GM19452 (cell line): ENCODE results near the gene ELP4.
"Not testable (repeated sequence)": the region's sequence is repeated elsewhere in the genome, so short reads cannot be mapped to it uniquely, and the experiment has no call there.

Experiments used
- ATAC-seq: cut with Tn5 transposase; IDR thresholded peaks from one replicate; pipeline ENCODE4 v1.9.1; 2021; ENCODE audit not compliant: unreplicated experiment

The ELP4 gene

GRCh38 chr11:31509429-31510345 lies at the start of gene ELP4, which contains the start of gene IMMP1L:
TSS of gene ELP4 (plus strand) at chr11:31509767. CDS start at chr11:31509785, 18 bp downstream.
TSS of gene IMMP1L (minus strand) at chr11:31509622. CDS start at chr11:31463276, 46,346 bp downstream.
- ATAC-seq, result peak; percentile 100

GRCh38 chr11:31464436-31464835 lies 45.1 kb upstream of the ELP4 start:
- no peak for ATAC-seq

- no peak for ATAC-seq
Measured at GRCh38 chr11:31474083-31474482, 35.5 kb upstream of the ELP4 start.

DNA sequence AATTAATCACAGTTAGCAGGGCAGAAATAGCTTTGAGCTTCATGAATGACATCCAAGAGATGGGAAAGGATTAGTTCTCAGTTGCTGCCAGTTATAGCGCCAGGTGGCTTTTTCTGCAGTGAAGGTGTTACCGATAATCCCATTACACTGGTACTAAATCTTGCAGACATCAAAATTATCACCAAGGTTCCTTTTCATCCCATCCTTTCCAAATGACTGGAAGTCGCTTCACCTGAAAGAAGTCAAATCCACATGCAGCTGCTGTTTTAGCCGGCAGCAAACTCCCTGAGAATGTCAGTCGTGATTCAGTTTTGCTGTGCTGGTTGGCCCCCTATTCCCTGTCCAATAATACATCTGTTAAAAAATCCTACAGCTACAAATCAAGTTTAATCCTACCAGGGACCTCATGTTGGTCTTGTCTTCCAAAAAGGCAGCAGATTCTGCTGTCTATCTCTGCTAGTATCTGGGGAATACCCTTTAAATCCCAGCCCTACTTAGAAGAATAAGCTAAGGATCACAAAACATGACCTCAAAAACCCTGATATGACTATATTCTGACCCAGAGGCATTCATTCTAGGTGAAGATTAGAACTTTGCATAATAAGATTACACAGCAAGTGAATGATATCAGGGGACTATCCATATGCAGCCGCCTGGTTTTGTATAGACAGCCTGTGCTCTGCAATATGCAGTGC lies 31.9 kb upstream of the ELP4 start:
- ATAC-seq, result no peak

DNA sequence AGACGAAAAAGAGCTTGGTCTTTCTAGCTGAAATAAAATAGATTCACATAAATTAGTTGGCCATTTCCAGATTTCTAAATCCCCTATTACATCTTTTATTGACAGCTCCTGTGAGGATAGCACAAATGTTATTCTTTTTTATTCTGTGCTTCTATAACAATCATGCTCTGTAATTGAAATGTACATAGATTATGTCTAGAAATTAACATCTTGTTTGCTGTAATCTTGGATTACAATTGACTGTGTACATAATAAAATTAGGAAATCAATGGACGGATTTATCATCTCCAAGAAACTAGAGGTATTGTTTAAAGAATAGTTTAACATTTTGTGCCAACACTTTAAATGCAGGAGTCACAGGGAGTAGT lies 31.4 kb upstream of the ELP4 start:
- ATAC-seq, result no peak

- ATAC-seq, result no peak
Measured at GRCh38 chr11:31479066-31479465, 30.5 kb upstream of the ELP4 start.

DNA sequence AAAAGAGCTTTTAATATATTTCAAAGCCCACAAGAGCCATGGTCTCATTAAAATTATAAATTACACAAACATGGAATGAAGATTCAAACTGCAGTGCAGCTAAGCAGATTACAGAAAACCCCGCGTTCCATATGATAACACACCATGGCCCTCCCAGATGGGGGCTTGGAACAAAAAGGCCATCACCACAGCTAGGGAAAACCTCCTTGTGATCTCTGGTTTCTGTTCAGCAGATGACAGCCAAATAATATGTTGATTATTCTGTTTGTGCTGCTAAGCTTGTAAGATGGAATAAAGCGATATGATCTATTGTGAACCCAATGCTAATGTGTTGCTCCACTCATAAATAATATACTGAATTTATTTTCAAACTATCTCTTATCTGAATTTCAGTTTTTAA lies 28.6 kb upstream of the ELP4 start:
- ATAC-seq, result no peak

DNA sequence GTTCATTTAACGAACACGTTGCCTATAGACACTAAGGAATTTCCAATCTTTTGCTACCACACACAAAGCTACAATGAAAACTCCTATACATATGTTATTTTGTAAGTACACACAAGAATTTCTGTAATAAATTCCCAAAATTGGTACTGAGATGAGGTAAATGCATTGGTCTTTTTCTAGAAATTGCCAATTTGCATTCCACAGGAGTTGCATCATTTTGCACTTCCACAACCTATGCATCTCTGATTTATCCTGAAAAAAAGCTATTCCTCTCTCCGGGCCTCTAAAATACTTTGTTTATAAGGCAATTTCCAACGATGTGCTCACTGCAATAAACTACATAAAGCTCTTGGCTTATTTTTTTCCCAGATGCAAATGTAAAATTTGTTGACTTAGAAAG lies 25.1 kb upstream of the ELP4 start:
- ATAC-seq, result no peak

DNA sequence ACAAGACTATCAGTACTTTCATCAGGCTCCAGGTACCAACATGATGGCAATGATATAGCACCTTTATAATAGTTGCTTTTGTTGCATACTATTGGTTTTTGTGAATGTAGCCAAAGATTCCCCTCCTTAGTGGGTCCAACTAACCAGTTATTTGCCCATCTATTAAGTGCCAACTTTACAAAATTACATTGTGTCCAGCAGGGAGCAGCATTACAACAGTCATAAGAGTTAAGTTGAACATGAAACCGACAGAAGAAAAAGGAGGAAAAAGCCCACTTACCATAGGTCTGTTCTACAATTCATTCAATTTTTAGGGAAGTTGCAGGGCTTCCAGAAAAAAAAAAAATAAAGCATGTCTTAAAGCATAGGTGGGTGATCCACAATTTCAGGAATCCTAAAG lies 21.7 kb upstream of the ELP4 start:
- ATAC-seq, result no peak

DNA sequence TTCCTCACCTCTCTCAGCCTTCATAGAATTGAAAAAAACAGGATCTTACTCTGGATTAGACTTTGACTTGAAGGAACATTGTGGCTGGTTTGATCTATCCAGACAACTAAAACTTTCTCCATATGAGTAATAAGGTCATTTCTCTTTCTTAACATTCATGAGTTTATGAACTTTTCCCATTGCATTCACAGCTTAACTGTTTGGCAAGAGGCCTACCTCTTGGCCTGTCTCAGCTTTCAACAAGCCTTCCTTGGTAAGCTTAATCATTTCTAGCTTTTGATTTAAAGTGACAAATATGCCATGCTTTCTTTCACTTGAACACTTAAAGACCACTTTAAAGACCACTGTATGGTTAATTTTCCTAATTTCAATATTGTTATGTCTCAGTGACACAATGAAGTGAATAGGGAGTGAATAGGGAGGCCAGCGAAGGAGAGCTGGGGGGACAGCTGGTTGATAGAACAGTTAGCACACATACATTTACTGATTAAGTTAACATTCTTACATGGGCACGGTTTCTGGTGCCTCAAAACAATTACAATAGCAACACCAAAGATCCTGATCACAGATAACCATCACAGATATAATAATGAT lies 17.1 kb upstream of the ELP4 start:
- ATAC-seq, result no peak

DNA sequence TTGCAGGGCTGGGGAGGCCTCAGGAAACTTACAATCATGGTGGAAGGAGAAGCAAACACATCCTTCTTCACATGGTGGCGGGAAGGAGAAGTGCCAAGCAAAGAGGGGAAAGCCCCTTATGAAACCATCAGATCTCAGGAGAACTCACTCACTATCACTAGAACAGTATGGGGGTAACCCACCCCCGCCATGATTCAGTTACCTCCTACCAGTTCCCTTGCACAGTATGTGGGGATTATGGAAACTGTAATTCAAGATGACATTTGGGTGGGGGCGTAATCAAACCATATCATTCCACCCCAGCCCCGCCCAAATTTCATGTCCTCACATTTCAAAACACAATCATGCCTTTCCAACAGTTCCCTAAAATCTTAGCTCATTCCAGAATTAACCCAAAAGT lies 16.3 kb upstream of the ELP4 start:
- ATAC-seq, result no peak

DNA sequence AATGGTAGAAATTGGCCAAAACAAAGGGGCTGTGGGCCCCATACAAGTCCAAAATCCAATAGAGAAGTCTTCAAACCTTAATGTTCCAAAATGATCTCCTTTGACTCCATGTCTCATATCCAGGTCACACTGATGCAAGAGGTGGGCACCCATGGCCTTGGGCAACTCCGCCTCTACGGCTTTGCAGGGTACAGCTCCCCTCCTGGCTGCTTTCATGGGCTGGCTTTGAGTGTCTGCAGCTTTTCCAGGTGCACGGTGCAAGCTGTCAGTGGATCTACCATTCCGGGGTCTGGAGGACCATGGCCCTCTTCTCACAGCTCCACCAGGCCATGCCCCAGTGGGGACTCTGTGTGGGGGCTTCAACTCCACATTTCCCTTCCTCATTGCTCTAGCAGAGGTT lies 15.8 kb upstream of the ELP4 start:
- ATAC-seq, result not testable (repeated sequence)

- ATAC-seq, result no peak
Measured at GRCh38 chr11:31499576-31500178, 9.9 kb upstream of the ELP4 start.

DNA sequence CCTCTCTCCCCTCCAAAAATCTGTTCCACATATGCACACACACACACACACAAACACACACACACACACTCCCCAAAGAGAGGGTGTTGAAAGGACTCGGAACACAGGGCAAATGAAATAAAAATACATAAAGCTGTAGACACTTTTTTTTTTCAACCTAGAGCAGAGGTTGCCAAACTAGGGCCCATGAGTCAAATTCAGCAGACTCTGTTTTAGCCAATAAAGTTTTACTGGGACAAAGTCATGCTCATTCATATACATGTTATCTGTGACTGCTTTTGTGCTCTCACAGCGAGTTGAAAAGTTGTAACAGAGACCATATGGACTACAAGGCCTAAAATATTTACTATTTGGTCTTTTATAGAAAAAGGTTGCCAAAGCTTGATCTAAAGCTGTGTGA lies 9.0 kb upstream of the ELP4 start:
- no peak for ATAC-seq

GRCh38 chr11:31509051-31509428 lies 527 bp upstream of the ELP4 start:
- ATAC-seq, result peak; percentile 13

DNA sequence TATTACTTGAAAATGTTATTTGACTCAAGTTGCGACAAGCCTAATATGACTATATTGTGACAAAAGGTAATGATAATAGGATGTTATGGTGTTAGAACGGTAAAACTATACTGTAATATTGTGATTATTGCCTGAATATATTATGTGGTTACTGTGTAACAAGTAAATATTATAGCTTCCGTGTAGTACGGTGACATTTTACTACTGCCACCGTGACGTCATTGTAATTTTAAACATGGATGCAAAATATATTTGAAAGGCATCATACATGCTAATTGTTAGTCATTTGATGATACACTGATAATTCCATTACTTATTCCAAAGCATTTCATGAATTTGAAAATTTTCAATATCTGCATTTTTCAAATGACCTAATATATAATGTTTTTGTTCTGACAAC lies 2.5 kb downstream of the ELP4 start:
- ATAC-seq, result no peak

- no peak for ATAC-seq
Measured at GRCh38 chr11:31521497-31522150, 12.1 kb downstream of the ELP4 start.

GRCh38 chr11:31529189-31529588 lies 19.6 kb downstream of the ELP4 start:
- no peak for ATAC-seq

- ATAC-seq, result peak; percentile 71
Measured at GRCh38 chr11:31529701-31530100, 20.1 kb downstream of the ELP4 start.

DNA sequence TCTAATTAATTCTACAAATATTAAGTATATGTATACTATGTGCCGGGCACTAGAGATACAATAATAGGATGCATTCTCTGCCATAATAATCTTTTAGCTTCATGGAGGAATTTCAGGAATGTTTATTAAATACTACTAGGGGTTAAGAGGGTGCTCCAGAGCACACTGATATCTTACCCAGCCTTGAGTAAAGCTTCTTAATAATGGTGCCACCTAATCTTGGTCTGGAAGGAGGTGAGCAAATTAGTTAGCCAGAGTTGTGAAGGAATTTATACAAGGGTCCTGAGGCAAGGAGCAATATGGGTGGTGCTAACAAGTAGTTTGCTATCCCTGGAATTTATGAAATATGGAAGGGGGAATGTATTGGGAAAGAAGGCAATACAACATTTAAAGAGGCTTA lies 21.7 kb downstream of the ELP4 start:
- ATAC-seq, result no peak

DNA sequence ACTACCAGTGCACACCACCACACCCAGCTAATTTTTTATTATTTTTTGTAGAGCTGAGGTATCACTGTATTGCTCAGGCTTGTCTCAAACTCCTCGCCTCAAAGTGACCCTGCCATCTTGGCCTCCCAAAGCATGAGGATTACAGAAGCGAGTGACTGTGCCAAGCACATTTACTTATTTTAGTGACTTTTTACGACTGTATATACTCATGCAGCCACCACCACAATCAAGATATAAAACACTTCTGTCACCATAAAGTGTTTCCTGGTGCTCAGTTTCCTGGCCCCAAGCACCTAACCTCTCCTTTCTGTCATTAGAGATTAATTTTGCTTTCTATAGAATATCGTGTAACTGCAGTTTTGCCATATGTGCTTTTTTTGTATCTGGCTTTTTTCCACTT lies 25.9 kb downstream of the ELP4 start:
- ATAC-seq, result no peak
